Duodenal mucosa (tissue), 2 donors: ENCODE data around the gene E2F4.

ENCODE experiments used
- H3K27ac ChIP-seq: one replicate; pipeline ENCODE4 v1.7.0; 2013; ENCODE audit warnings: low read depth, low read length
- H3K27me3 ChIP-seq, 2 donors: one replicate each; pipeline ENCODE4 v1.7.0; 2013; ENCODE audit warnings: low read length in 2 of 2, control low read depth in 1 of 2; ENCODE audit not compliant: insufficient read depth in 2 of 2, control insufficient read depth in 1 of 2
- H3K36me3 ChIP-seq, 2 donors: one replicate each; pipeline ENCODE4 v1.7.0; 2013; ENCODE audit warnings: low read length in 2 of 2, control low read depth in 1 of 2; ENCODE audit not compliant: insufficient read depth in 2 of 2, control insufficient read depth in 1 of 2
- H3K4me1 ChIP-seq, 2 donors: one replicate each; pipeline ENCODE4 v1.7.0; 2013; ENCODE audit warnings: low read length in 2 of 2, control low read depth in 1 of 2; ENCODE audit not compliant: insufficient read depth in 2 of 2, control insufficient read depth in 1 of 2
- H3K4me3 ChIP-seq, 2 donors: one replicate each; pipeline ENCODE4 v1.7.0; 2013; ENCODE audit warnings: low read length in 2 of 2, low read depth in 1 of 2
- H3K9ac ChIP-seq, 2 donors: one replicate each; pipeline ENCODE4 v1.7.0; 2013; ENCODE audit warnings: low read length in 2 of 2, low read depth in 1 of 2
- H3K9me3 ChIP-seq, 2 donors: one replicate each; pipeline ENCODE4 v1.7.0; 2013; ENCODE audit warnings: low read length in 2 of 2, control low read depth in 1 of 2; ENCODE audit not compliant: control insufficient read depth in 1 of 2

E2F4 gene

GRCh38 chr16:67150047-67150832 is 41.7 kb upstream of the E2F4 start:
- H3K9me3 ChIP-seq, result no peaks in the 10 kb centered on the region
- H3K27ac ChIP-seq, result peak overlapping the region; percentile 51
- peak overlapping the region; percentile 51 to 58 for H3K9ac ChIP-seq
- H3K4me3 ChIP-seq, result peak overlapping the region; percentile 59 to 73
- peaks cover 6 to 35% of the 10 kb centered on the region in 2 donors for H3K36me3 ChIP-seq
- no peaks in the 10 kb centered on the region for H3K27me3 ChIP-seq
- H3K4me1 ChIP-seq, result peaks cover 0 to 13% of the 10 kb centered on the region in 2 donors

- no peaks in the 10 kb centered on the region for H3K27me3 ChIP-seq
- peak within 1 kb of the TSS; percentile 51 for H3K27ac ChIP-seq
These were observed 41.0 kb upstream of the E2F4 start, which contains the start of gene B3GNT9 for GRCh38 chr16:67150833-67151396. Gene B3GNT9 (minus strand): TSS chr16:67150998. CDS start chr16:67150485, 513 bp downstream.

GRCh38 chr16:67151431-67152097 is 40.4 kb upstream of the E2F4 start:
- Histone ChIP-seq H3K9me3 (no peaks in the 10 kb centered on the region), H3K9ac (peak overlapping the region; percentile 38 to 58), H3K27me3 (no peaks in the 10 kb centered on the region), H3K36me3 (peaks cover 3 to 23% of the 10 kb centered on the region in 2 donors), H3K27ac (no peak overlapping the region), H3K4me1 (peaks cover 12 to 25% of the 10 kb centered on the region in 2 donors), H3K4me3 (peak overlapping the region; percentile 59 to 73)

More at GRCh38 chr16:67150833-67151396, 41.0 kb upstream of the E2F4 start, which contains the start of gene B3GNT9:
- H3K9ac ChIP-seq, result peak within 1 kb of the TSS; percentile 51 to 58
- H3K9me3 ChIP-seq, result no peaks in the 10 kb centered on the region
- H3K4me1 ChIP-seq, result peaks cover 6 to 18% of the 10 kb centered on the region in 2 donors
- H3K36me3 ChIP-seq, result peaks cover 4 to 30% of the 10 kb centered on the region in 2 donors
- peak within 1 kb of the TSS; percentile 59 to 73 for H3K4me3 ChIP-seq

GRCh38 chr16:67154578-67155294 is 37.2 kb upstream of the E2F4 start:
- H3K27ac ChIP-seq, result no peak overlapping the region
- H3K9ac ChIP-seq, result no peak overlapping the region

GRCh38 chr16:67155295-67156142 is 36.4 kb upstream of the E2F4 start:
- Histone ChIP-seq H3K9ac (no peak overlapping the region), H3K36me3 (no peaks in the 10 kb centered on the region), H3K9me3 (no peaks in the 10 kb centered on the region), H3K4me3 (peak overlapping the region; percentile 28 to 29), H3K27me3 (no peaks in the 10 kb centered on the region), H3K4me1 (peaks cover 30 to 47% of the 10 kb centered on the region in 2 donors), H3K27ac (no peak overlapping the region)

More at GRCh38 chr16:67154578-67155294, 37.2 kb upstream of the E2F4 start:
- Histone ChIP-seq H3K9me3 (no peaks in the 10 kb centered on the region), H3K36me3 (no peaks in the 10 kb centered on the region), H3K4me3 (peak overlapping the region; percentile 21 to 29), H3K27me3 (no peaks in the 10 kb centered on the region), H3K4me1 (peaks cover 30 to 46% of the 10 kb centered on the region in 2 donors)

GRCh38 chr16:67156143-67156844 is 35.7 kb upstream of the E2F4 start:
- no peaks in the 10 kb centered on the region for H3K36me3 ChIP-seq
- peak overlapping the region in 1 of 2 donors; percentile 28 for H3K4me3 ChIP-seq
- H3K9me3 ChIP-seq, result no peaks in the 10 kb centered on the region
- no peak overlapping the region for H3K9ac ChIP-seq
- peaks cover 32 to 44% of the 10 kb centered on the region in 2 donors for H3K4me1 ChIP-seq
- H3K27ac ChIP-seq, result no peak overlapping the region
- no peaks in the 10 kb centered on the region for H3K27me3 ChIP-seq

GRCh38 chr16:67157106-67157748 is 34.7 kb upstream of the E2F4 start:
- peaks cover 4 to 8% of the 10 kb centered on the region in 2 donors for H3K27me3 ChIP-seq
- H3K27ac ChIP-seq, result no peak overlapping the region
- H3K4me1 ChIP-seq, result peaks cover 38 to 46% of the 10 kb centered on the region in 2 donors
- H3K9ac ChIP-seq, result no peak overlapping the region
- H3K4me3 ChIP-seq, result no peak overlapping the region
- no peaks in the 10 kb centered on the region for H3K36me3 ChIP-seq
- H3K9me3 ChIP-seq, result no peaks in the 10 kb centered on the region

- H3K4me1 ChIP-seq, result peaks cover 47 to 55% of the 10 kb centered on the region in 2 donors
- no peaks in the 10 kb centered on the region for H3K36me3 ChIP-seq
- H3K27ac ChIP-seq, result no peak overlapping the region
- H3K9ac ChIP-seq, result peak overlapping the region in 1 of 2 donors; percentile 98
- peaks cover 11 to 16% of the 10 kb centered on the region in 2 donors for H3K27me3 ChIP-seq
- no peak overlapping the region for H3K4me3 ChIP-seq
- no peaks in the 10 kb centered on the region for H3K9me3 ChIP-seq
These were observed 33.9 kb upstream of the E2F4 start for GRCh38 chr16:67157892-67158635.
